OCI-LY3 (cell line): Measurements from ENCODE around the gene HSPG2.

Experiments
- H2AFZ ChIP-seq: fragments of 200-600, 300-600 bp; shearing (Covaris generic); 2 replicates; pipeline ENCODE4 v1.6.0; 2014; ENCODE audit warnings: antibody characterized with exemption, low read depth, low read length
- H3K27ac ChIP-seq: fragments of 200-600, 300-600 bp; sonication (generic); 2 replicates; pipeline ENCODE4 v1.5.1; 2014; ENCODE audit warnings: mild to moderate bottlenecking, low read length, moderate library complexity, mixed read lengths
- H3K27me3 ChIP-seq: fragments of 200-600, 300-600 bp; sonication (generic); 2 replicates; pipeline ENCODE4 v1.6.1; 2014; ENCODE audit warnings: low read depth, low read length, mixed read lengths
- H3K36me3 ChIP-seq: fragments of 200-600, 300-600 bp; sonication (generic); replicated peaks from 2 replicates; pipeline ENCODE3; 2014; ENCODE audit warnings: low read depth, low read length, mixed read lengths
- H3K4me1 ChIP-seq: fragments of 300-600, 200-600 bp; sonication (generic); 2 replicates; pipeline ENCODE4 v1.6.1; 2014; ENCODE audit warnings: low read length, mixed read lengths
- H3K4me2 ChIP-seq: fragments of 200-600, 300-600 bp; sonication (generic); 2 replicates; pipeline ENCODE4 v1.6.1; 2014; ENCODE audit warnings: low read length, mixed read lengths
- H3K4me3 ChIP-seq: fragments of 300-600, 200-600 bp; sonication (generic); 2 replicates; pipeline ENCODE4 v1.5.1; 2014; ENCODE audit warnings: antibody characterized with exemption, mild to moderate bottlenecking, low read length, moderate library complexity
- H3K79me2 ChIP-seq: fragments of 300-600, 200-600 bp; shearing (Covaris generic); 2 replicates; pipeline ENCODE4 v1.6.1; 2014; ENCODE audit warnings: mild to moderate bottlenecking, low read length, mixed read lengths
- H3K9ac ChIP-seq: fragments of 300-600, 200-600 bp; shearing (Covaris generic); 2 replicates; pipeline ENCODE4 v1.6.0; 2014; ENCODE audit warnings: mild to moderate bottlenecking, low read length, moderate library complexity
- H3K9me3 ChIP-seq: fragments of 200-600, 300-600 bp; shearing (Covaris generic); 2 replicates; pipeline ENCODE4 v1.6.1; 2014; ENCODE audit warnings: low read length, mixed read lengths; ENCODE audit not compliant: insufficient read depth
- H4K20me1 ChIP-seq: fragments of 200-600, 300-600 bp; sonication (generic); 2 replicates; pipeline ENCODE4 v1.6.1; 2016; ENCODE audit warnings: low read length, mixed read lengths; ENCODE audit not compliant: insufficient read depth
- EZH2phosphoT487 ChIP-seq: fragments of 200-600 bp; shearing (Covaris generic); IDR thresholded peaks from 2 replicates; pipeline ENCODE4 v1.6.1; 2018; ENCODE audit warnings: antibody characterized with exemption, mixed run types, low read depth
- TF ChIP-seq, protein P1 (sequence below): fragments of 200-600, 300-600 bp; sonication (generic); IDR thresholded peaks from 2 replicates; pipeline ENCODE4 v1.5.1; 2014; ENCODE audit warnings: antibody characterized with exemption, low read length, low read depth

HSPG2 gene

GRCh38 chr1:21938732-21939538 is 1.8 kb upstream of the HSPG2 start:
- no peaks in the 10 kb centered on the region for H3K27me3 ChIP-seq
- H3K4me1 ChIP-seq = no peaks in the 10 kb centered on the region
- H2AFZ ChIP-seq = no peak overlapping the region
- no peak overlapping the region for H3K4me3 ChIP-seq
- no peak overlapping the region for H3K27ac ChIP-seq
- H3K79me2 ChIP-seq = no peaks in the 10 kb centered on the region
- no peak overlapping the region for H3K4me2 ChIP-seq
- no peak overlapping the region for H3K9ac ChIP-seq
- no peaks in the 10 kb centered on the region for H4K20me1 ChIP-seq
- TF ChIP-seq EZH2phosphoT487 = no peak
- TF ChIP-seq, protein P1, sequence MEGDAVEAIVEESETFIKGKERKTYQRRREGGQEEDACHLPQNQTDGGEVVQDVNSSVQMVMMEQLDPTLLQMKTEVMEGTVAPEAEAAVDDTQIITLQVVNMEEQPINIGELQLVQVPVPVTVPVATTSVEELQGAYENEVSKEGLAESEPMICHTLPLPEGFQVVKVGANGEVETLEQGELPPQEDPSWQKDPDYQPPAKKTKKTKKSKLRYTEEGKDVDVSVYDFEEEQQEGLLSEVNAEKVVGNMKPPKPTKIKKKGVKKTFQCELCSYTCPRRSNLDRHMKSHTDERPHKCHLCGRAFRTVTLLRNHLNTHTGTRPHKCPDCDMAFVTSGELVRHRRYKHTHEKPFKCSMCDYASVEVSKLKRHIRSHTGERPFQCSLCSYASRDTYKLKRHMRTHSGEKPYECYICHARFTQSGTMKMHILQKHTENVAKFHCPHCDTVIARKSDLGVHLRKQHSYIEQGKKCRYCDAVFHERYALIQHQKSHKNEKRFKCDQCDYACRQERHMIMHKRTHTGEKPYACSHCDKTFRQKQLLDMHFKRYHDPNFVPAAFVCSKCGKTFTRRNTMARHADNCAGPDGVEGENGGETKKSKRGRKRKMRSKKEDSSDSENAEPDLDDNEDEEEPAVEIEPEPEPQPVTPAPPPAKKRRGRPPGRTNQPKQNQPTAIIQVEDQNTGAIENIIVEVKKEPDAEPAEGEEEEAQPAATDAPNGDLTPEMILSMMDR = no peak
- H3K36me3 ChIP-seq = no peaks in the 10 kb centered on the region
- no peaks in the 10 kb centered on the region for H3K9me3 ChIP-seq

DNA sequence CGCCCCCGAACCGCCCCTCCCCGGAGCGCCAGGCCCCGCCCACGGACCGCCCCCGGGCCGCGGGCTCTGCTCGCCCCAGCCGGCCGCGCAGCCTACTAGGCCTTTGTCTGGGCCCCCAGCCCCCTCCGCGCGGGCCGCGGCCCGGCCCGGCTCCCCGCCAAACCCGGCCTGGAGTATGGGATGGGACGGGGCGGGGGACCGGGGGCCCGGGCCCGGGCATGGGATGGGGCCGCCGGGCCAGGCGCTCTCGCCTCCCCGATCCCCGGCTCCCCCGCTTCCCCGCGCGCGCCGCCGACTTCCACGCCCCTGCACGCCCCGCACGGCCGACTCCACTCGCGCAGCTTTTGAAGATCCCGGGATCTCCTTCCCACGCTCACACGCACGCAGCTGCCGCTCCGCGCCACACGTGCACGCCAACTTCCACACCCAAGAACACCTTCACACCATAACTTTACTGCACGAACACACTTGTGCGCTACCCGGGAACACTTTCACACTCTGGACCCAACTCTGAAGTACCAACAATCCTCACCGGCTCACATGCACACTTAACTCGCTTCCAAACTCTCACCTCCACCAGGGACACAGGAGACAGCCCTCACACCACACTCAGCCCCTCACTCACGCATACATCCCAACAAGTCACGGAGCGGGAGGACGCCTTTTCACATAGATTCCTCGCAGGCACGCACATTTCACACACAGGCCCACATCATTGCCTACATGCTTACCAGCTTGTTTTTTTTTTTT is 437 bp upstream of the HSPG2 start:
- Histone ChIP-seq H3K9me3 (no peaks in the 10 kb centered on the region), H3K79me2 (no peaks in the 10 kb centered on the region), H3K9ac (no peak overlapping the region), H2AFZ (no peak overlapping the region), H3K27me3 (no peaks in the 10 kb centered on the region), H3K4me2 (no peak overlapping the region), H3K4me1 (no peaks in the 10 kb centered on the region), H4K20me1 (no peaks in the 10 kb centered on the region), H3K4me3 (no peak overlapping the region), H3K36me3 (no peaks in the 10 kb centered on the region), H3K27ac (no peak overlapping the region)
- TF ChIP-seq EZH2phosphoT487 = no peak
- TF ChIP-seq, protein P1 = no peak

- Histone ChIP-seq H3K4me2 (no peak overlapping the region), H3K27ac (no peak overlapping the region), H3K4me3 (no peak overlapping the region), H3K79me2 (no peaks in the 10 kb centered on the region), H3K9me3 (no peaks in the 10 kb centered on the region), H3K9ac (no peak overlapping the region), H3K36me3 (no peaks in the 10 kb centered on the region), H3K4me1 (no peaks in the 10 kb centered on the region), H2AFZ (no peak overlapping the region), H3K27me3 (no peaks in the 10 kb centered on the region), H4K20me1 (no peaks in the 10 kb centered on the region)
- TF ChIP-seq, protein P1 = no peak
- no peak for TF ChIP-seq EZH2phosphoT487
Observed at GRCh38 chr1:21936366-21937031, 611 bp downstream of the HSPG2 start.

DNA sequence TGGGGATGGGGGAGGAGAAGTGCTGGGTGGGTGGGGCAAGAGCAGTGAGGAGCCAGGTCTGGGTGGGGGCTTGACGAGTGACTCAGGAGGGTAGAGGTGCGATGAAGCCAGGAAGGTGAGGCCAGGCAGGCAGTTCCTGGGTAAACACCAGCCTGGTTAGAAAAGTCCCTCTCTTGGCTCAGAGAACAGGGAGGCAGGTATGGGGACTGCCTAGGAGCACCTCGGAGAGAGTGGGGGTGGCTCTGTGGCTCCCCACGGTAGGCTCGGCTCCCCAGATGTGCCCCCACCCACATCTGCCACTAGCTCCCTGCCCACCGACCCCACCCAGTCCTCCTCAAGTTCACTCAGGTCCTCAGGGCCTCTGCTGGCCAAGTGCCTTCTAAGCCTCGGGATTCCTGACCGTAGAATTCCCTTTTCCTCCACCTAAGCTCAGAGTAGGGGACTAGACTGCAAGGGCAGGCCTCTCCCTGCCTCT is 1.2 kb downstream of the HSPG2 start:
- no peak overlapping the region for H3K9ac ChIP-seq

More for the DNA sequence above, 1.2 kb downstream of the HSPG2 start:
- H3K27me3 ChIP-seq = no peaks in the 10 kb centered on the region
- H4K20me1 ChIP-seq = no peaks in the 10 kb centered on the region
- no peak overlapping the region for H3K4me2 ChIP-seq
- H2AFZ ChIP-seq = no peak overlapping the region
- H3K4me1 ChIP-seq = no peaks in the 10 kb centered on the region
- TF ChIP-seq, protein P1 = no peak
- TF ChIP-seq EZH2phosphoT487 = no peak
- no peaks in the 10 kb centered on the region for H3K36me3 ChIP-seq
- H3K9me3 ChIP-seq = no peaks in the 10 kb centered on the region
- no peak overlapping the region for H3K4me3 ChIP-seq
- H3K27ac ChIP-seq = no peak overlapping the region
- H3K79me2 ChIP-seq = no peaks in the 10 kb centered on the region
